ENCODE data around the gene LARGE2. TPM values are rescaled to one million over a fixed set of nuclear protein-coding genes. Genes with fewer than 3 reads are reported as not detected.

LARGE2 gene
- total RNA-seq, 1 experiment from 2014 or later = 124 TPM

GRCh38 chr11:45937916-45938315 is 15.5 kb downstream of the LARGE2 start (continued):
- TF ChIP-seq FOXP4 (CRISPR knock-in tag; IDR thresholded peaks at IDR 0.05) = no peak
- TF ChIP-seq CREB1 (CRISPR knock-in tag; IDR thresholded peaks at IDR 0.05) = no peak

- peaks cover 10% of the 10 kb centered on the region for H3K4me1 Mint-ChIP-seq
- CTCF ChIA-PET = interaction anchor here (0.6 to 4.2 kb wide), 4 partner anchors 10 to 66 kb away, joined by 3 to 13 read pairs (median 4); no protein-coding TSS in a partner anchor
- H3K36me3 Mint-ChIP-seq = peaks cover 11% of the 10 kb centered on the region; the same call in 1 of the 2 replicates
Measured at GRCh38 chr11:45939836-45940235, 17.4 kb downstream of the LARGE2 start.

More at GRCh38 chr11:45939836-45940235, 17.4 kb downstream of the LARGE2 start:
- Mint-ChIP-seq H3K27ac (no peak overlapping the region), H3K9me3 (no peaks in the 10 kb centered on the region), H3K4me3 (no peak overlapping the region), H3K27me3 (ENCODE audit: low read depth) (no peaks in the 10 kb centered on the region; the same call in 1 of the 2 replicates)
- ATAC-seq (no peak), DNase-seq (ENCODE audit: low spot score) (no peak)
- TF ChIP-seq SOX15 (CRISPR knock-in tag; IDR thresholded peaks at IDR 0.05) (no peak), E2F4 (CRISPR knock-in tag; IDR thresholded peaks at IDR 0.05; ENCODE audit: borderline replicate concordance, low read depth) (no peak), ZBTB43 (CRISPR knock-in tag; IDR thresholded peaks at IDR 0.05) (no peak), CDX4 (CRISPR knock-in tag; IDR thresholded peaks at IDR 0.05; ENCODE audit: borderline replicate concordance) (no peak), ZBTB21 (CRISPR knock-in tag; IDR thresholded peaks at IDR 0.05; ENCODE audit: borderline replicate concordance) (no peak), CTCF (IDR thresholded peaks at IDR 0.05) (no peak), ARID4B (CRISPR knock-in tag; IDR thresholded peaks at IDR 0.05; ENCODE audit: borderline replicate concordance) (no peak), TEAD1 (CRISPR knock-in tag; IDR thresholded peaks at IDR 0.05) (no peak)
- POLR2A ChIA-PET = interaction anchor here (0.6 to 1.0 kb wide), 3 partner anchors 17 to 376 kb away, joined by 3 to 4 read pairs (median 3); no protein-coding TSS in a partner anchor

All from WTC11 (cell line).